ENCODE data around the gene KIFAP3.

DNA sequence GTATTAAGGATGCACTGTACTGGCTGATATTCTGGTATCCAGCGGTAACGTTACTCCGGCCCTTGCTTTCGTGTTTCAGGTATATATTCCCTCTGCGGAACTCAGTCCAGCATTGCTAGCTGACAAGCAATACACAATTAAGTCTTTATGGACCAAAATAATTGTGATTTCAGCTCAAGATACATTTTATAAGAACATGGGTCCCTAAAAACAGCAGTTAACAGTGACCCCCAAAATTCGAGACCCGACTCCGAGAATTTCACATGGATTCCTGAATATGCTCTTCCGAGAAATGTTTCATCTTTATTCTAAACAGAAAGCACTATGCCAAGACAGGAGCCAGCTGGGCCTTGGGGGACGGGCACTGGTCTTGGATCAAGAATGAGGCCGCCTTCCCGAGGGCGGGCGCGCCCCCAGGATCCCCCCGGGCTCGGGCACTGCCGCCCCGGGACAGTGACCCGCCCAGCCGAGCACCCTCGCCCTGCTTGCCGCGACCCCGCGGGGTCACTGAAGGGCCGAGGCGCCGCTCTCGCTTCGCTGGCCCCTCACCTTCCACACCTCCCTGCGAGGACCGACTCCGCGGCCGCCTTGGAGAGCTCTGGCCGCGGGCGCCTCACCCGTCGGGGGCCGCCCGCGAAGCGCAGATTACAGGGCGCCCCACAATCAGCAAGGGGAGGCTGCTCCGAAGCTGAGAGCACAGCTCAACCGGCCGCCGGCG is 181.4 kb downstream of the KIFAP3 start:
- no peak for TF ChIP-seq CTCF (IDR thresholded peaks at IDR 0.05)
- TF ChIP-seq POLR2A (IDR thresholded peaks at IDR 0.05) = no peak
